Measurements from ENCODE around the gene SPON1. TPM values are rescaled to one million over a fixed set of nuclear protein-coding genes. Genes with fewer than 3 reads are reported as not detected.

Gene SPON1
- total RNA-seq, 4 donors from 2014 or later = 42.6 to 74.0 (median 56.1) TPM

- Histone ChIP-seq H3K36me3 (no peaks in the 10 kb centered on the region), H3K4me3 (no peak overlapping the region), H3K9me3 (no peaks in the 10 kb centered on the region), H3K27me3 (no peaks in the 10 kb centered on the region), H3K4me1 (peaks cover 0 to 2% (median under 1%) of the 10 kb centered on the region in 4 donors), H3K27ac (no peak overlapping the region)
- intact Hi-C loops (cut with DNase I; ENCODE audit: low total_unique reads) (no loop called here), in situ Hi-C loops (cut with MboI; ENCODE audit: low pct_ligation_motif_present in 1 of 4, low pct_unique_long_range_greater_than_20kb in 1 of 4, low sequenced_read_pairs in 3 of 4) (no loop called here)
- 57% methylated on average over 1 of the region's 1 CpG; no CpG with 5 or more reads in 1 of the 2 donors for WGBS, 2 donors (ENCODE audit: low coverage in 1 of 2)
- TF ChIP-seq POLR2AphosphoS5 (IDR thresholded peaks at IDR 0.05) (no peak), CTCF (IDR thresholded peaks at IDR 0.05) (no peak), EP300 (IDR thresholded peaks at IDR 0.05; ENCODE audit: low read depth) (no peak), POLR2A (IDR thresholded peaks at IDR 0.05) (no peak)
- DNase-seq = no peak
Measured at GRCh38 chr11:14059491-14059890, 97.0 kb downstream of the SPON1 start.

GRCh38 chr11:14061721-14062120 is 99.2 kb downstream of the SPON1 start:
- in situ Hi-C loops (cut with MboI; ENCODE audit: low pct_ligation_motif_present in 1 of 4, low pct_unique_long_range_greater_than_20kb in 1 of 4, low sequenced_read_pairs in 3 of 4) = no loop called here
- Histone ChIP-seq H3K4me3 (no peak overlapping the region), H3K36me3 (no peaks in the 10 kb centered on the region), H3K27ac (no peak overlapping the region), H3K27me3 (no peaks in the 10 kb centered on the region), H3K9me3 (no peaks in the 10 kb centered on the region), H3K4me1 (peaks cover 0 to 13% (median 4%) of the 10 kb centered on the region in 4 donors)
- intact Hi-C loops (cut with DNase I; ENCODE audit: low total_unique reads) = no loop called here
- 91% methylated on average over 3 of the region's 3 CpGs; no CpG with 5 or more reads in 1 of the 2 donors for WGBS, 2 donors (ENCODE audit: low coverage in 1 of 2)
- TF ChIP-seq CTCF (IDR thresholded peaks at IDR 0.05) = no peak
- TF ChIP-seq POLR2A (IDR thresholded peaks at IDR 0.05) = no peak
- no peak for TF ChIP-seq EP300 (IDR thresholded peaks at IDR 0.05; ENCODE audit: low read depth)
- no peak for TF ChIP-seq POLR2AphosphoS5 (IDR thresholded peaks at IDR 0.05)
- DNase-seq = no peak

GRCh38 chr11:14065141-14065540 is 102.6 kb downstream of the SPON1 start:
- H3K27ac ChIP-seq = peak overlapping the region; percentile 11 to 32 (median 18)
- no peak for TF ChIP-seq CTCF (IDR thresholded peaks at IDR 0.05)
- no peak for TF ChIP-seq POLR2A (IDR thresholded peaks at IDR 0.05)
- no peak for TF ChIP-seq EP300 (IDR thresholded peaks at IDR 0.05; ENCODE audit: low read depth)
- TF ChIP-seq POLR2AphosphoS5 (IDR thresholded peaks at IDR 0.05) = no peak
- peak; percentile 39 for DNase-seq
- no peaks in the 10 kb centered on the region for H3K36me3 ChIP-seq
- peaks cover 0 to 13% (median 4%) of the 10 kb centered on the region in 4 donors for H3K4me1 ChIP-seq
- intact Hi-C loops (cut with DNase I; ENCODE audit: low total_unique reads) = no loop called here
- WGBS, 2 donors (ENCODE audit: low coverage in 1 of 2) = 32 to 34% methylated on average over 4 to 6 of the region's 8 CpGs
- H3K4me3 ChIP-seq = peak overlapping the region in 1 of 4 donors; percentile 8
- H3K27me3 ChIP-seq = no peaks in the 10 kb centered on the region
- in situ Hi-C loops (cut with MboI; ENCODE audit: low pct_ligation_motif_present in 1 of 4, low pct_unique_long_range_greater_than_20kb in 1 of 4, low sequenced_read_pairs in 3 of 4) = no loop called here
- H3K9me3 ChIP-seq = no peaks in the 10 kb centered on the region

- Histone ChIP-seq H3K36me3 (no peaks in the 10 kb centered on the region), H3K4me3 (peak overlapping the region in 1 of 4 donors; percentile 8), H3K4me1 (peaks cover 0 to 13% (median 4%) of the 10 kb centered on the region in 4 donors), H3K27me3 (no peaks in the 10 kb centered on the region), H3K9me3 (no peaks in the 10 kb centered on the region), H3K27ac (peak overlapping the region in 2 of 4 donors; percentile 23 to 32)
- no peak for DNase-seq
- TF ChIP-seq POLR2AphosphoS5 (IDR thresholded peaks at IDR 0.05) (no peak), POLR2A (IDR thresholded peaks at IDR 0.05) (no peak), CTCF (IDR thresholded peaks at IDR 0.05) (no peak), EP300 (IDR thresholded peaks at IDR 0.05; ENCODE audit: low read depth) (no peak)
- intact Hi-C loops (cut with DNase I; ENCODE audit: low total_unique reads) (no loop called here), in situ Hi-C loops (cut with MboI; ENCODE audit: low pct_ligation_motif_present in 1 of 4, low pct_unique_long_range_greater_than_20kb in 1 of 4, low sequenced_read_pairs in 3 of 4) (no loop called here)
- WGBS, 2 donors (ENCODE audit: low coverage in 1 of 2) = 57 to 80% methylated on average over 1 of the region's 1 CpG
Measured at GRCh38 chr11:14065681-14066080, 103.2 kb downstream of the SPON1 start.

All from transverse colon (tissue), 4 donors.